GM19468 (cell line): ENCODE results near the gene CCDC88B.

Source experiments
- ATAC-seq: cut with Tn5 transposase; IDR thresholded peaks from one replicate; pipeline ENCODE4 v1.9.1; 2021; ENCODE audit warnings: mild to moderate bottlenecking, moderate library complexity, moderate number of reproducible peaks; ENCODE audit not compliant: unreplicated experiment; ENCODE audit errors: extremely low read depth

The CCDC88B gene

GRCh38 chr11:64341429-64341828, 1.4 kb downstream of the CCDC88B start:
- ATAC-seq: no peak

GRCh38 chr11:64341851-64342791, 2.1 kb downstream of the CCDC88B start:
- no peak for ATAC-seq

GRCh38 chr11:64342869-64343745, 3.1 kb downstream of the CCDC88B start:
- no peak for ATAC-seq

GRCh38 chr11:64343767-64344559, 4.0 kb downstream of the CCDC88B start:
- no peak for ATAC-seq

- no peak for ATAC-seq
Measured at GRCh38 chr11:64344787-64345186, 4.8 kb downstream of the CCDC88B start.

GRCh38 chr11:64347193-64347867, 7.3 kb downstream of the CCDC88B start:
- ATAC-seq: no peak

GRCh38 chr11:64348383-64349024, 8.5 kb downstream of the CCDC88B start:
- no peak for ATAC-seq

GRCh38 chr11:64349025-64349387, 9.0 kb downstream of the CCDC88B start:
- no peak for ATAC-seq

GRCh38 chr11:64349404-64349803, 9.4 kb downstream of the CCDC88B start:
- no peak for ATAC-seq

GRCh38 chr11:64351136-64351631, 11.2 kb downstream of the CCDC88B start:
- no peak for ATAC-seq

- ATAC-seq: no peak
Measured at GRCh38 chr11:64352099-64352994, 12.3 kb downstream of the CCDC88B start.

- no peak for ATAC-seq
Measured at GRCh38 chr11:64352995-64353714, 13.2 kb downstream of the CCDC88B start.

GRCh38 chr11:64353715-64354506, 13.9 kb downstream of the CCDC88B start:
- no peak for ATAC-seq

GRCh38 chr11:64355078-64355940, 15.3 kb downstream of the CCDC88B start:
- ATAC-seq: no peak

GRCh38 chr11:64356498-64357411, 16.8 kb downstream of the CCDC88B start:
- no peak for ATAC-seq
